HG03064 (cell line): ENCODE results near the gene NAT9.
A peak's percentile ranks its signal among the peaks of the same experiment; 100 is the strongest.

ENCODE experiments used
- ATAC-seq: cut with Tn5 transposase; IDR thresholded peaks from one replicate; pipeline ENCODE4 v1.9.1; 2021; ENCODE audit warnings: low read depth; ENCODE audit not compliant: unreplicated experiment

NAT9 gene

DNA sequence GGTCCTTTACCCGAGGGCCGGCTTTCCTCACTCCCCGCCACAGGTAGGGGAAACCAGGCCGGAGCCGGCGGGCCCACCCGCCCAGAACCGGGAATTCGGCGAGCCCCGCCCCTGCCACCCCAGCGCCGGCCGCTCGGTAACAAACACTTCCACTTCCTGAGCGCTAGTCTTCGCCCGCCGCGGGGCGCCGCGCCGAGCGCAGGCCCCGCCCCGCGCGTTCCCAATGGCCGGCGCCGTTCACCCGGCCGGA is 27.9 kb downstream of the NAT9 start:
- no peak for ATAC-seq

GRCh38 chr17:74746922-74747321 is 29.2 kb downstream of the NAT9 start:
- ATAC-seq: no peak

GRCh38 chr17:74746376-74746775 is 29.8 kb downstream of the NAT9 start:
- no peak for ATAC-seq

GRCh38 chr17:74745548-74746177 is 30.5 kb downstream of the NAT9 start:
- no peak for ATAC-seq

DNA sequence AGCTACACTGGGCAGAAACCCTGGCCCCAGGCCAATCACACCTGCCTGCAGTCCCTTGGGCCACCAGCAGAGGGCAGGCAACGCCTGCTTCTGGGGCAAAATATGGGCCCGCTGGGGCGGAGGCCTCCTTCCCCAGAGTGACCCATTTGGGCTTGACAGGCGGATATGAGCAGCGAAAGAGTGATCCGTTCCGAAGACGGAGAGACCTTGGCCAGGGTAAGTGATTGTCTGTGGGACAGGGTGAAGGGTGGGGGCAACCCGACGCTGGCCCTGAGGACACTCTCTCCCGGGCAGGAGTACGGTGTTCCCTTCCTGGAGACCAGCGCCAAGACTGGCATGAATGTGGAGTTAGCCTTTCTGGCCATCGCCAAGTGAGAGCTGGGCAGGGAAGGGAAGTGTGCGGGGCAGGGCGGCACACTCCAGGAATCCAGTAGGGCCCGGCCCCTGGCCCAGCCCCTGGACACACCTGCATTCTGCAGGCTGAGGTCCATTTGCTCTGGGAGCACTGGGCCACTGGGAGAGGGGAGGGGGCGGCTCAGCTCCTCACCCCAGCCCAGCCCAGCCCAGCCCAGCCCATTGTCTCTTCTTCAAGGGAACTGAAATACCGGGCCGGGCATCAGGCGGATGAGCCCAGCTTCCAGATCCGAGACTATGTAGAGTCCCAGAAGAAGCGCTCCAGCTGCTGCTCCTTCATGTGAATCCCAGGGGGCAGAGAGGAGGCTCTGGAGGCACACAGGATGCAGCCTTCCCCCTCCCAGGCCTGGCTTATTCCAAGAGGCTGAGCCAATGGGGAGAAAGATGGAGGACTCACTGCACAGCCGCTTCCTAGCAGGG is 31.2 kb downstream of the NAT9 start:
- ATAC-seq: no peak

- ATAC-seq: no peak
Observed at GRCh38 chr17:74744349-74744713, 31.8 kb downstream of the NAT9 start.

GRCh38 chr17:74743755-74744154 is 32.4 kb downstream of the NAT9 start:
- ATAC-seq: no peak

GRCh38 chr17:74742978-74743545 is 33.1 kb downstream of the NAT9 start:
- no peak for ATAC-seq

GRCh38 chr17:74742153-74742515 is 34.0 kb downstream of the NAT9 start:
- no peak for ATAC-seq

DNA sequence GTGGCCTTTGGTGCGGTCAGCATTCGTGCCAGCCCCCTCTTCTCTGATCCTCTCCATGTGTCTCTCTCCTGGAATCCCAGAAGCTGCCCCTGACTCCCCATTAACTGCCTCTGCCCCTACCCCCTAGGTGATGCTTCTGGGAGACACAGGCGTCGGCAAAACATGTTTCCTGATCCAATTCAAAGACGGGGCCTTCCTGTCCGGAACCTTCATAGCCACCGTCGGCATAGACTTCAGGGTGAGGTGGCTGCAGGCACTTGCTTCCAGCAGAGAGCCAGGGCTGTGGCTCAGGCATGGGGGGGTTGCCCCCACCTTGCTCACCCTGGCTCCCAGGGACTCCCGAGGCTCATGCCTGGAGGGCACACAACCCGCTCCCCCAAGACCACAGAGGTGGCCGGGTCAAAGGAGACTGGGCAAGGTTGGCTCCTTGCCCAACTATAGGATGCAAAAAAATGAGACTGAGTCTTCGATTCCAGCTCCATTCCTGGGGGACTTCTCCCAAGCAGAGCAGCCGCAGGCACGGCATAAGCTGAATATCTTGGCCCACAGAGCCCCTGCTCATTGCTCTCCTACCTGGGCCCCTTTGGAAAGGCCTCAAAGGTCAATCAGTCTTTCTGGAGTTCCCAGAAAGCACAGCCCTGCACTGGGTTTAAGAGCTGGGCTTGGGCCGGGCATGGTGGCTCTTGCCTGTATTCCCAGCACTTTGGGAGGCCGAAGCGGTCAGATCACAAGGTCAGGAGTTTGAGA is 35.3 kb downstream of the NAT9 start:
- ATAC-seq: no peak

DNA sequence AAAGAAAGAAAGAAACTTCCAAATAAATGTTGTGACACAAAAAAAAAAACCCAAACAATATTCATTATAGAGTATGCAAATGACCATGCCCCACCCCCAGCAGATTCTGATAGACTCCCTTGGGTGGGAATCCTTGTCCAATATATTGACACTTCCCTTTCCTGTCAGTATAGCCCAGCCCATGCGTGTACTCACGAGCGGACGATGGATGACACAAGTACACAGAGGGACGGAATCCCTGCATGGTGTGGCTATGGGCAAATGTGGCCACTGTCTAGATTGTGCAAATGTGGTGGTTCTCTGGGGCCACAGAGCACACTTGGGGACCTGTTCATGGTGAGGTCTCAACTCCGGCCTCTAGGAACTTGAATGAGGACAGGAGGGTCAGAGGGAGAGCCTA is 36.0 kb downstream of the NAT9 start:
- no peak for ATAC-seq

- no peak for ATAC-seq
Observed at GRCh38 chr17:74739227-74739831, 36.8 kb downstream of the NAT9 start.

DNA sequence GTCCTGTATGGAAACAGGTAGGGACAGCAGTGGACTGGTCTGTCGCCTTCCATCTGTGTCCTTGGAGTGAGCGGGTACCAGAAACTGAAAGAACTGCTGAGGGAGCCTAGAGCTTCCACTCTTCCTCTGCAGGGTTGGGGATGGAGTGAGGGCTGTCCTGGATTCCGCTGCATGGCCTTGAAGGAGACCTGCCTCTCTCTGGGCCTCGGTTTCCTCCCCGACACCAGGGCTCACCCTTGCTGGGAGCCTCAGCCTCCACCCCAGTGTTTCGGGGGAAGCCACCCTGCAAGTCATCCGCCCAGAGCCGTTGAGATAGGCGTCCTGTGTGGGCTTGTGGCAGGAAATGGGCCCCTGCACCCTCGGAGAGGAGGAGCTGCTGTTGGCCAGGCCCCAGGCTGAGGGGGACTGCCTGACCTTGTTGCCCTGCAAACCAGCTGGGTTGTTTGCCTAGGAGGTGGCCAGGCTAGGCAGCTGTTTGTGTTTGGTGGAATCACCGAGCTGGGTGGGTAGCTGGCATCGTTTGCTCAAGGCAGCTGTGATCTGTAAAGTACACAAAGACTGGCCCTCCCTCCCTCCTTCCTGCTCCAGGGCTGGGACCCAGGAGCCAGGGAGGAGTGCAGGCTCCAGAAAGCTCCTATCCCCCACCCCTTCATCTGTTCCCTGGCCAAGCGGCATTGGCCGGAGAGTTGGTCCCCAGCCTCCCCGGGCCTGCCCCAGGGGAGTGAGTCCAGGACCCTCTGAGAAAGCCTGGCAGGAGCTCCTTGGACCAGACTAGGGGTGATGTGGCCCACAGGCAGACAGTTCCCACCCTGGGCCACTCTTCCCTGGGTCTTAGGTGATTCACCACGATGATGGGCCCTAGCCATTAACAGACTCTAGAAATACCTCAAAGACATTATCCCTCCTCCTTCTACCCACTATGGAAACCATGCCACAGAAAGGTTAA is 37.8 kb downstream of the NAT9 start:
- peak; percentile 55 for ATAC-seq

GRCh38 chr17:74737299-74738050 is 38.7 kb downstream of the NAT9 start:
- ATAC-seq: no peak

GRCh38 chr17:74736513-74737298 is 39.4 kb downstream of the NAT9 start, which contains the start of gene RAB37:
Gene RAB37, plus strand, starts transcription at chr17:74737256. Its CDS starts 17 bp downstream, at chr17:74737273.
- no peak for ATAC-seq

GRCh38 chr17:74734256-74734655 is 41.9 kb downstream of the NAT9 start:
- no peak for ATAC-seq

- ATAC-seq: no peak
Observed at GRCh38 chr17:74733365-74734122, 42.6 kb downstream of the NAT9 start.
